Coronary artery (tissue), 2 donors: ENCODE data around the gene UPF2.

Experiments
- DNase-seq: peaks from one replicate; pipeline ENCODE4 v3.0.0-alpha.2; 2017; ENCODE audit warnings: low spot score
- H3K27ac ChIP-seq, 2 donors: fragments of 200-600 bp; sonication (generic); one replicate each; pipeline ENCODE4 v1.5.1; 2016 to 2019
- H3K4me3 ChIP-seq: fragments of 200-600 bp; sonication (generic); 2 replicates; pipeline ENCODE4 v1.5.1; 2016; ENCODE audit warnings: mild to moderate bottlenecking, moderate library complexity
- TF ChIP-seq, protein P1 (sequence below): fragments of 200-600 bp; sonication (generic); IDR thresholded peaks from one replicate; pipeline ENCODE4 v1.5.1; 2019; ENCODE audit warnings: antibody characterized with exemption

The UPF2 gene

DNA sequence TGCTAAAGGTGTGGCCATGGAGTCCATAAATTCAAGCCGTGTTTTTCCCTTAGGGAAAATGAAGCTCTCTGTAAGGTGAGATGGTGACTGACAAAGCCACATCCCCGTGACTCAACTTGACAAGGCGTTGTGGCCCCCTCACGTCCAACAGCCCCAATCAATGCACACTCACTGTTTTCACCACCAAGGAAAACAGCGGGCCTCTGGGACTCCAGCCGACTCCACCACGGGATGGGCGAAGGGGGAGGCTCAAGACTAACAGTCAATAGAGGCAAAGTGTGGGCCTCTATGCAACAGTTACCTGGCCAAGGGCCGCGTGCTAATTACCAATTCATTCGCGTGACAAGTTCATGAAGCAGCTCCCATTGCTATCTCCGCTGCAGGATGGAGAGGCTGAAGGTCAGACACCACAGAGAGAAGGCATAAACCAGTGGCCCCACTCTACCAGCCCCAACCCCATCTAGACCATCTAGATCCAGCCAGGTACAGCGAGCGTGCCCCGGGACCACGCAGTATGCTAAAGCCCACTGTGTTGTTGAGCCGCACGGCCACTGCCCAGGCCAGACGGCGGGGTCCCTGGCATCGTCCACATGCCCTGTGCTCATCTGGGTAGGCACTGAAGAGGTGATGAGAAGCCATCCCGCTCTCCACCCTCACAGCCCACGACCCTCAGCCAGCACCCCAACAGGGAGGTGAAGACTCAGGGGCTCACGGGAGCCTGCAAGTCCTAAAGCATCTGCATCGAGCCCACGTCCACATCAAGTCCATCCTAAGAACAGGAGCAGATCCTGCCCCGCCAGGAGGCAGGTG is 143.3 kb downstream of the UPF2 start:
- DNase-seq, result no peak
- TF ChIP-seq, protein P1, sequence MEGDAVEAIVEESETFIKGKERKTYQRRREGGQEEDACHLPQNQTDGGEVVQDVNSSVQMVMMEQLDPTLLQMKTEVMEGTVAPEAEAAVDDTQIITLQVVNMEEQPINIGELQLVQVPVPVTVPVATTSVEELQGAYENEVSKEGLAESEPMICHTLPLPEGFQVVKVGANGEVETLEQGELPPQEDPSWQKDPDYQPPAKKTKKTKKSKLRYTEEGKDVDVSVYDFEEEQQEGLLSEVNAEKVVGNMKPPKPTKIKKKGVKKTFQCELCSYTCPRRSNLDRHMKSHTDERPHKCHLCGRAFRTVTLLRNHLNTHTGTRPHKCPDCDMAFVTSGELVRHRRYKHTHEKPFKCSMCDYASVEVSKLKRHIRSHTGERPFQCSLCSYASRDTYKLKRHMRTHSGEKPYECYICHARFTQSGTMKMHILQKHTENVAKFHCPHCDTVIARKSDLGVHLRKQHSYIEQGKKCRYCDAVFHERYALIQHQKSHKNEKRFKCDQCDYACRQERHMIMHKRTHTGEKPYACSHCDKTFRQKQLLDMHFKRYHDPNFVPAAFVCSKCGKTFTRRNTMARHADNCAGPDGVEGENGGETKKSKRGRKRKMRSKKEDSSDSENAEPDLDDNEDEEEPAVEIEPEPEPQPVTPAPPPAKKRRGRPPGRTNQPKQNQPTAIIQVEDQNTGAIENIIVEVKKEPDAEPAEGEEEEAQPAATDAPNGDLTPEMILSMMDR, result no peak
- Histone ChIP-seq H3K4me3 (no peak overlapping the region), H3K27ac (no peak overlapping the region)

DNA sequence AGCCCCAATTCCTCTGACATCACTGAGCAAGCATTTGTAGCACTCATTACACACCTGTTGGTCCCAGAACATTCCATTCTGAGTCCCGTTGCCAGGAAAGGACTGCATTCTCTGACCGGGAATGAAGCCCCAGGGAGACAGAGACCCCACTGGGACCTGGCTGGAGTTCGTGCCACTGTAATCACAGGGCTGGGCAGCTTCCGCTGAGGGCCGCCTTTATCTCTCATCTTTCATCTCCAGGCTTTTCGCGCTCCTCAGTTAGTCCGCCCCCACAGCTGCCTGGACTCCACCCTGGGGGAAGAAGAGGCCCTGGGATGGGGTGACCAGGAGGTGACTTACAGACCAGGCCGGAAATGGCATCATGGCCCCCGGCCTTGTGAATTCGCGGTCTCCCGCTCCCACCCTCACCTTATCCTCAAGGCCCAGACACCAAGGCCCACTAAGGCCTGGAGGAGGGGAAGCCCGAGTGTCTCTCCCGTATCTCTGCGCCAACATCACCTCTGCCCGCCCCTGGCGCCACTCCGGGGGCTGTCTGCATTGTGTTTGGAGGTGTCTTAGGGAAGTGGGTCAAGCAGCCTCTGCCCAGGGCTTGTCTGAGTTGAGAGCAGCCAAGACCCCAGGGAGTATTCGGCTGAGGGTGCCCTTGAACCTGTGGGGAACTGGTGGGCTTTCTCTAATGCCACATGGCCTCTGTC is 144.1 kb downstream of the UPF2 start:
- TF ChIP-seq, protein P1, result no peak
- no peak overlapping the region for H3K4me3 ChIP-seq
- no peak overlapping the region for H3K27ac ChIP-seq
- DNase-seq, result no peak

DNA sequence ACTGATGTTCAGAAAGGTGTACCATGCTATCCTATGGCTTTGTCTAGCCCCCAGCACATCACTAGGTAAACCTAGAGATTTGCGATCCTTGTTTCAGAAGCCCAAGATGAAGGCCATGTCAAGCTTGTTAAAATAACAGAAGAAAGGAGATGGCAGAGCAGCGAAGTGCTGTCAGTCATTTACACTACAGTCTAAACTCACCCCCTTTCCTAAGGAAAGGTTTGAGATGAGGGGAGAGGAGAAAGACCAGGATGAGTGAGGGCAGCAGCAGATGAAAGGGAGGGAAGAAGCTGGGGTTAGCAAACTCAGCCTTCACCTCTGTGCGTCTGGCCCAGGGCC is 144.6 kb downstream of the UPF2 start:
- Histone ChIP-seq H3K4me3 (no peak overlapping the region), H3K27ac (no peak overlapping the region)
- TF ChIP-seq, protein P1, result no peak
- DNase-seq, result no peak

DNA sequence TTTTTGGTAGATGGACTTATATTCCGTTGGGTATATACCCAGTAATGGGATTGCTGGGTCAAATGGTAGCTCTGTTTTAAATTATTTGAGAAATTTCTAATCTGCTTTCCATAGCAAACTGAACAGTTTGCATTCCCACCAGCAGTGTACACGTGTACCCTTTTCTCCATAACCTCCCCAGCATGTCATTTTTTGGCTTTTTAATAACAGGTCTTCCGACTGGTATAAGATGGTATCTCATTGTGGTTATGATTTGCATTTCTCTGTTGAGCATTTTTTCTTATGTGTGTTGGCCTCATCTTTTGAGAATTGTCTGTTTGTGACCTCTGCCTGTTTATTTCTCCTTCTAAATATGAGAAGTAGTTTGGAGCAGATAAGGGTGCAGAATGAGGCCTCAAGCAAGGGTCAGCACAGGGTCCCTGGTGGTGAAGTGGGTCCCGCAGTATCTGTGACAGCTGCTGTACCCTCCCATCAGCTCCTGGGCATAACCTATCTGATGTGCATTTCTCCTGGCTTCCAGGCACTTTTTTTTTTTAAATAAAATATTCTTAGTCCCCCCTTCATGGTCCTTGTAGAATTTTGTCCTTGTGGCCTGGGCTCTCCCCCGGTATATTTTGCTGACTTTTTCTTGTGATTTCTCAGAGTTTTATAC is 145.9 kb downstream of the UPF2 start:
- no peak overlapping the region for H3K4me3 ChIP-seq
- no peak overlapping the region for H3K27ac ChIP-seq
- TF ChIP-seq, protein P1, result no peak
- DNase-seq, result no peak

DNA sequence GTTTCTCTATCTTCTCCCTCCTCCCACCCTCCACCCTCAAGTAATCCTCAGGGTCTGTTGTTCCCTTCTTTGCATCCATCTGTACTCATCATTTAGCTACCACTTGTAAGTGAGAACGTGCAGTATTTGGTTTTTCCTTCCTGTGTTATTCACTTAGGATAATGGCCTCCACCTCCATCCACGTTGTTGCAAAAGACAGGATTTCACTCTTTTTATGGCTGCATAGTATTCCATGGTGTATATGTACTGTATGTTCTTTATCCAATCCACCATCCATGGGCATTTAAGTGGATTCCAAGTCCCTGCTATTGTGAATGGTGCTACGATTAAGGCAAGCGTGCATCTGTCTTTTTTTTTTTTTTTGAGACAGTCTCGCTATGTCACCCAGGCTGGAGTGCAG is 147.0 kb downstream of the UPF2 start:
- Histone ChIP-seq H3K27ac (no peak overlapping the region), H3K4me3 (no peak overlapping the region)
- TF ChIP-seq, protein P1, result no peak
- DNase-seq, result no peak

DNA sequence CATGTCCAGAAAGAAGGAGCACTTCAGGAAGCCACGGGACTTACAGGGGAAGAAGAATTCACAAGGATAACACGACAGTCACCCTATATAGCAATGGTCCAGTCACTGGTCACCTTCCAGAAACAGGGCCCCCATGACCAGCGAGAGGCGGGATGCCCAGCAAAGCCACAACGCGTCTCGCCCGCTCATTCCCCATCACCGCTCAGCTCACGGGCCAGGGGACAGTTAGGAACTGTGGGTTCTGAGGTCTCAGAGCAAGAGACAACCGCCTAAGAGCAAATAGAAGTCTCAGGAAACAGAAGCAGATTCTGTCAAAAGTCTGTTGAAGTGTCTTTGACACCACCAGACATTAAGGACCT is 147.5 kb downstream of the UPF2 start:
- TF ChIP-seq, protein P1, result no peak

More for the DNA sequence above, 147.5 kb downstream of the UPF2 start:
- DNase-seq, result no peak
- Histone ChIP-seq H3K4me3 (no peak overlapping the region), H3K27ac (no peak overlapping the region)
